HG03571 (cell line): ENCODE data around the gene DACH1.

ENCODE experiments used
- ATAC-seq: cut with Tn5 transposase; IDR thresholded peaks from one replicate; pipeline ENCODE4 v1.9.1; 2021; ENCODE audit not compliant: unreplicated experiment

The DACH1 gene

GRCh38 chr13:71830736-71831135, 36.3 kb downstream of the DACH1 start:
- ATAC-seq = no peak

GRCh38 chr13:71830323-71830722, 36.7 kb downstream of the DACH1 start:
- no peak for ATAC-seq

DNA sequence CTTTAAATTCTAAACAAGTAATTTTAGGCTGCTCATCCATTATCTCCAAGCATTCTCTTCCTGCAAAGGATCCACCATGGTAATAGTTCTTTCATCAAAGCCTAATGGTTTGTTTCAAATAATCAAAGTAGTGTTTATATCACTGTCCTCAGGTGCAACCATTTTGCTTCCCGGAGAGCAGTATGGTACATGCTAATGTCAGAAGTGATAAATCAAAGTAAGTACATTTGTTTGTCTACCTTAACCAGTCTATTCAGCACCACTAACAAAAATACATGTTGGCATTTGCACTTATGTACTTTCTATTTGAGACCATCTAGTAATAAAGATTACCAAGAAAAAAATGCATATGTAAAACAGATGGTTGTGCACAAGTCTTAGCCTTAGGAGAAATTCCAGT, 37.5 kb downstream of the DACH1 start:
- ATAC-seq = no peak

DNA sequence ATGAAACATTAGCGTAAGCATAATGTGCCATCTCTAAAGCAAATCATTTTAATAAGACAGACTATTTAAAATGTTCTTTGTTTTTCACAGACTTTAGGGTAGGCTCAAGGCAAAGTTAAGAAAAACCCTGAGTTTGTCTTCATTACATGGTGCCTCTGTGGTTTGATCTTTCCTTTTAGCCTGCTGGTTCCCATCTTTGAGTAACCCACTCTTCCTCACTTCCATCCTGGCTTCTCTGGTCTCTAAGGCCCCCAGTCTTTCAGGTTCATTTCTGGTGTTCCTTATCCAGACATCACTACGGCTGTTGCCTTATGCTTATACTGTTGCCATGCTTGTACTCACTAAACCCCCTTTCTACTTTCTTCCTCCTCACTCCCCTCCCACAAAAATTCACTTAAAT, 38.4 kb downstream of the DACH1 start:
- ATAC-seq = no peak

DNA sequence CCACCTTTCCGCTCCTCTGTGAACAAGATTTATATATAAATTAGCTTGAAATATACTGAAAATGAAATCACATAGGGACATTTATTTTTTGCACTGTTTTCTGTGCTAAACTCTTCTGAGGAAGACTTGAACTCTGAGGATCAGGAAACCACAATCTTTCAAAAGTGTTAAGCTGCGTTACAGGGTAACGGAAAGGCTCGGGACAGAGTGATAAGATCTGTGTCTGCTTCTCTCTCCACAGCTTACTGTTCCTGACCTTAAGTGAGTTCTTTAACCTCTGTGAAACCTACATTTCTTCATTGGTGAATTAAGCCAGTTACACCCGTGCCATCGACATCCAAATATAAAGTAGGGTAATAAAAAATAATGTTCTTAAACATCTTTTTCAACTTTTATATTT, 38.9 kb downstream of the DACH1 start:
- ATAC-seq = no peak

- no peak for ATAC-seq
Observed at GRCh38 chr13:71827241-71827640, 39.8 kb downstream of the DACH1 start.

DNA sequence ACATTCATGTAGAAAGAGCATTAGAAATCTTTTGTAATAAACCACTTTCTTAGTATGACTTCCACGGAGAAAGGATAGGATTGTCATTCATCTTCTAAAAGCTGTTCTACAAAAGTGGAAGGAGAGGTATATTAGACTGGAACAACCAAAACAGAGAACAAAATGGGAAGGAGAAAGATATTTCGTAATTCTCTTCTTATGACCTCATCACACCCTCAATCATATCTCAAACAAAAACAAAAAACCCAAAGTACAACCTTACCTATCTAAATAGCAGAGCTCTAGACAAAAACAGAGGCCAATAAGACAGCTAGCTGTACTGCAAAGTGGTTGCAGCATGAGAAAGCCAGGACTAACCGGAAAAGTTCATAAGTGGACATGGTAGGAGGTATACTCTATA, 46.3 kb downstream of the DACH1 start:
- ATAC-seq = no peak

DNA sequence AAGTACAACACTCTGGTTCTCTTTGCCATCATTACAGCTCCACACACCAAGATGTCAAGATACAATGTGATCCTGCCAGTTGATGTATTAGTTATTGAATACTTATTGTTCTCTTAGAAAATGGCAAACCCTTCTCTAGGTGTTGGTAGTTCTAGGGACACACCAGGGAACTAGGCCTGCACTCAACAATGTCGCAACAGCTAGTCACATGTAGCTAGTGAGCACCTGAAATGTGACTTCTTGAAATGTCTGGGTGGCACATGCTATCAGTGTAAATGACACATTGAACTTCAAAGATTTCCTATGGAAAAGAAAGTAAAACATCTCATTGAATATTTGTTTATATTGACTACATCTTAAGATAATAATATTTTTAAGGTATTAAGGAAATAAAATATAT, 49.7 kb downstream of the DACH1 start:
- no peak for ATAC-seq

- ATAC-seq = no peak
Observed at GRCh38 chr13:71814806-71815360, 52.1 kb downstream of the DACH1 start.

GRCh38 chr13:71813187-71813586, 53.8 kb downstream of the DACH1 start:
- no peak for ATAC-seq

DNA sequence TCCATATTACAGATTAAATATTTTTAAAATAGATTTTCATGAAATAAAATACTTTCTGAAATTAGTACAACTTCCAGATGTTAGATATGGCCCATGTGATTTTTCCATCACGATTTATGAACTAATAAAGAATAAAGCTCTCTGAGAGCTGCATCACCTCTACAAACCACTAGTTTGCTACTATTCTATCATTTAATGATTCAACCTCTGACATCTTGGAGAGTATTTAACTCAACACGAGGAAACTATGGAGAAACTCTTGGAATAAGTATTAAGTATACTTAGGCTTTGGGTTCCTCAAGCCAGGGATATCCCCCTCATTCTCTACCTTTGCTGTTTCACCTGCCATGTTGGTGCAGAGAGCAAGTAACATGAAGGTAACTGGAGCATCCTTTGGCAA, 55.7 kb downstream of the DACH1 start:
- no peak for ATAC-seq

DNA sequence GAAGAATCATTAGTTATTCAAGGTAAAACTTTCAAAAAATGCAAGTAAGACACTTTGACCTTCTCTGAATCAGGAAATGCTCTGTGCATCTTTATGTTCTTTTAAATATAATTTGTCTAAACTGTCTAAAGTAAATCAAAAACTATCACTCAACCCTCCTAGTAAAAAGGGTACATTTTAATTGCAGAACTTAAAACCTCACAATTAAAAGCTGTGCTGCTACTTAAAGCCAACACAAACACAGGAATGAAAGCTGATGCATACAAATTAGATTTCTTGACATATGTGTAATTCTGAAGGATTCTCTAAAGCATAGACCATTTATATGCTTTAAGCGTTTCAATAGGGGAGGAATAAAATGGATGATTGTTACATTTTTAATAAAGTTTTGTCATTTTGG, 58.3 kb downstream of the DACH1 start:
- ATAC-seq = no peak

DNA sequence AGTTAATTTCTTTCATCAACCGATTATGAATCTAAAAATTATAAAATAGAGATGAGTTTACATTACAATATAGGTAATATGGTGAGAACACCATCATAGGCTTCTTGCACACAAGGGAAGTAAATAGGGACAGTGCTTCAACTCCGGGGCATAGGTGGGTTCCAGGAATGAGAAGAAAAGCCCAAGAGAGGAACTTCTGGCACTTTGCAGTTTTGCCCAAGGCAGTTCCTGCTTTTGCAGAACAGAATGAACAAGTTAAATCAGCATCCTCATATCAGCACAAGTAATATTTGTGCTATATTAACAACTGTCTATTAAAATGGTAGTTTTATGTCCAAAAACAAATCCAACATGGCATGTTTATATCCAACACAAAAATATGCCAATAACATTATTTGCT, 60.1 kb downstream of the DACH1 start:
- no peak for ATAC-seq

GRCh38 chr13:71803066-71803465, 63.9 kb downstream of the DACH1 start:
- ATAC-seq = no peak

DNA sequence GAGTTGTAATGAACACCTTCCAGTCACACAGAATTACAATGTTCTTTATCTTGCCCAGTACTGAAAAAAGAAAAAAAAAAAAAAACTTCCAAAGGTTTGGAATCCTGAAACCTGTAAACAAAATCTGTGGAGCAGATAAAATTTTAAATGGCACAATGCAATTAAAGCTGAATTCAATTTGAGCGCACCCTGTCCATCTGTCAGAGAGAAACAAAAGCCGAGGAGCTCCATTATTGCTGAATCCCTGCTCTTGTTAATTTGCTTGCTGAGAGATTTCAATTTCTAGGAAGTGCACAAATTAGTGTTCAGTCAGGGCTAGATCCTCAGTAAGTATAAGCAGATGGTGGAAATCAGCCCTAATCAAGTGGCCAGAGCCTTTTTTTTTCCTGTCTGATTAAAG, 65.2 kb downstream of the DACH1 start:
- no peak for ATAC-seq

GRCh38 chr13:71801165-71801760, 65.7 kb downstream of the DACH1 start:
- no peak for ATAC-seq

DNA sequence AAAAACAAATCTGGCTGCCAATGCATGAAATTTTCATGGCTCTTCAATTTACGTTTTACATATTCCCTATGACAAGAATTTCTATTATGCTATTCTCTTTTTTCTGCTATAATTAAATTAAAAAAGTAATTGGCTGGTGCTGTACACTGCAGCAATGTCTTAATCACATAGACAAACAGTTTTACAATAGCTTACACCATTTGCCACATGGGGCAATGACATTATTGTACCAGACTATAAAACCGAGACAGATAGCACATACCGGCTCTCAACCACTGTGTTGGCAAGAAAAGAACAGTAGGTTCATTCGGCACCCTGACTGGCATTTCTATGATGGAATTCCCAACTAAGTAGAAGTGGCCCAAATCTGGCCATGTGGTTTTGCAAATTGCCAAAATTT, 67.7 kb downstream of the DACH1 start:
- ATAC-seq = no peak

GRCh38 chr13:71798707-71799106, 68.3 kb downstream of the DACH1 start:
- no peak for ATAC-seq

GRCh38 chr13:71797517-71797916, 69.5 kb downstream of the DACH1 start:
- no peak for ATAC-seq

- ATAC-seq = no peak
Observed at GRCh38 chr13:71789693-71790329, 77.2 kb downstream of the DACH1 start.

DNA sequence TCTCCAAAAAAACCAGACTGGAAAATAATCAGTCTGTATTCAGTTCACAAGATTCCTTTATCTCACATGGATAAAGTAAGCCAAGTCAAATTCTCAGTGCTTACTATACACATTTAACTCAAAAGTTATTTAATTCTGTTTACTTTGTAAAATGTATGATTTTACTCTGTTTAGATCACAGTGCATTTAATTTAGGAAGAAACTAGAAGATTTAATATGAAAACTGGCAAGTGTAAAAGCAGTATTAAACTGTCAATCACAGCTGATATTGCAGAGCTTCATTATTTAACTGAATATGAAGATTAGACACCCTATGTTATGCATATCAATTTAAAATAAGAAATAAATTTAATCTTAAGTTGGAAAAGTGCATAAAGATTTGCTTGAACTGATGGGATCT, 78.0 kb downstream of the DACH1 start:
- ATAC-seq = no peak

DNA sequence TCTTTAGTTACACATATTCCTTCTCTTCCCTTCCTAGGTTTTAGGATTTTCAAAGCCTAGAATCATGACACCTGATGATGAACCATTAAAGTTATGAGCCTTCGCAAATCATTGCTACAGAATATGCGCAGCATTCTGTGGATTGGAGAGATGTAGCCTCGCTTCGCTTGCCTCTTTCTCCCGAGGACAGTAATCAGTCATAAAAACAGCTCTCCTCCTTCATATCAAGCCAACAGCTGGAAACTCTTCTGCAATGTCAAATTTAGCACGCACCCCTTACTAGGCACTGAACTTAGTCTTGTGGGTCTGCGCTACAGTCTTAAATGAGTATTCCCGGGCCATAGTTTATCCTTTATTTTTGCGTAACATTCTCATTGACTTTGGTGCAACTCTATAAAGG, 79.6 kb downstream of the DACH1 start:
- no peak for ATAC-seq

DNA sequence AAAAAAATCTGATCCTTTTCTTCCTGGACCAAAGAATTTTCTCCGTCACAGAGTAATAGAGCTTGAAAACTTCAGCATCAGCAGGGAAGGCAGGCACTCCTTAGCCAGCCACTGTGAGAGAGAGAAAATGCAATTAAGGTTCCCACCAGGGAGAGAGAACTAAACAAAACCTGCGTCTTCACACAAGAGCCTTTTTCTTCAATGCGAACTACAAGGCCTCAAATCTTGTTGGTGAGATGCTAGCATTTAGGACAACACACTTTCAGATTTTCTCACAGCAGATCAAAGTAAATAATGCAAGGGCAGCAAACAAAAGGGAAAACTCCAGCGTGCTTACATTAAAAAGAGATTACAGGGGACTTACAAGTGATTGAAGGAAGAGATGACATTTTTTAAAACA, 80.1 kb downstream of the DACH1 start:
- no peak for ATAC-seq
